ENCODE results near the gene GAS6. TPM values are rescaled to one million over a fixed set of nuclear protein-coding genes. Genes with fewer than 3 reads are reported as not detected.

Gene GAS6
- total and polyA plus RNA-seq, 2 donors (not counting 3 experiments of a cell fraction or from before 2014, with no cell fraction given): 69.2 to 109 TPM

- no TSS peak for BruUV-seq (replicated peaks)
These were observed 11.0 kb downstream of the GAS6 start for GRCh38 chr13:113852536-113853517.

More at GRCh38 chr13:113852536-113853517, 11.0 kb downstream of the GAS6 start:
- Histone ChIP-seq H3K9me3 (replicated peaks; ENCODE audit: control insufficient read depth, insufficient read depth, low read length) (no peaks in the 10 kb centered on the region), H3K36me3 (ENCODE audit: control insufficient read depth in 2 of 2, extremely low read depth in 1 of 2, insufficient read depth in 2 of 2, low read length in 2 of 2) (no peaks in the 10 kb centered on the region), H3K9me1 (replicated peaks; ENCODE audit: control insufficient read depth, extremely low read depth, insufficient read depth, low read length) (no peaks in the 10 kb centered on the region), H3K4me3 (replicated peaks in 1 of 3; ENCODE audit: insufficient read depth in 1 of 3, low read depth in 1 of 3, low read length in 3 of 3) (no peak overlapping the region), H3K9ac (replicated peaks; ENCODE audit: extremely low read depth, insufficient read depth, low read length) (no peak overlapping the region), H3K79me2 (ENCODE audit: control insufficient read depth, insufficient read depth, low read length) (no peaks in the 10 kb centered on the region), H3K27ac (ENCODE audit: insufficient read depth, low read depth, low read length) (no peak overlapping the region), H4K20me1 (replicated peaks; ENCODE audit: control insufficient read depth, extremely low read depth, insufficient read depth, low read length) (no peaks in the 10 kb centered on the region), H3K4me2 (ENCODE audit: insufficient read depth, low read length) (no peak overlapping the region), H3K27me3 (ENCODE audit: control insufficient read depth in 2 of 2, insufficient read depth in 2 of 2, low read length in 2 of 2) (no peaks in the 10 kb centered on the region), H3K4me1 (ENCODE audit: control insufficient read depth, extremely low read depth, insufficient read depth, low read length) (no peaks in the 10 kb centered on the region), H2AFZ (ENCODE audit: low read depth, low read length) (no peak overlapping the region)
- no peak for DNase-seq (ENCODE audit: low read depth, low spot score)
- ChIA-PET POLR2A (no interaction called here), CTCF (interaction anchor here (1.5 kb wide), 1 partner anchor 52 kb away, joined by 6 read pairs; no protein-coding TSS in a partner anchor)
- no peak for FAIRE-seq
- dilution Hi-C loops (cut with MboI; ENCODE audit: extremely low pct_ligation_motif_present, low sequenced_read_pairs) (no loop called here), intact Hi-C loops (cut with micrococcal nuclease) (no loop called here)
- TF ChIP-seq CTCF (IDR thresholded peaks at IDR 0.05; ENCODE audit: extremely low read depth in 1 of 2, insufficient read depth in 1 of 2, low read depth in 1 of 2, low read length in 2 of 2): no peak
- no peak for TF ChIP-seq POLR2AphosphoS5 (IDR thresholded peaks at IDR 0.05; ENCODE audit: insufficient read depth, low read depth, low read length)
- no peak for TF ChIP-seq FOS (IDR thresholded peaks at IDR 0.05; ENCODE audit: borderline replicate concordance, insufficient read depth, low read length)
- TF ChIP-seq EZH2 (IDR thresholded peaks at IDR 0.05; ENCODE audit: borderline replicate concordance, low read depth, low read length, severe bottlenecking): no peak
- no peak for TF ChIP-seq POLR2A (IDR thresholded peaks at IDR 0.05; ENCODE audit: low read depth, low read length)
- TF ChIP-seq MAX (IDR thresholded peaks at IDR 0.05; ENCODE audit: insufficient read depth, insufficient read length): no peak
- TF ChIP-seq JUN (IDR thresholded peaks at IDR 0.05; ENCODE audit: borderline replicate concordance, insufficient read depth, insufficient read length, low read depth): no peak
- TF ChIP-seq GATA2 (IDR thresholded peaks at IDR 0.05; ENCODE audit: insufficient read depth, insufficient read length, low read depth, low read length): no peak
- TF ChIP-seq MYC (IDR thresholded peaks at IDR 0.05; ENCODE audit: low read depth, low read length): no peak

Data from endothelial cell of umbilical vein (primary cell).